HEK293T (cell line): ENCODE data around the gene INPP5E.

Experiments used
- CTCF ChIA-PET: fragments of 350-600 bp; formaldehyde crosslinking; extraction: SDS; loops from one replicate; lab custom pipeline; 2021; ENCODE audit warnings: antibody characterized with exemption, inconsistent platforms; lab: Yijun Ruan, JAX
- POLR2A ChIA-PET: fragments of 350-600 bp; formaldehyde crosslinking; extraction: SDS; loops from one replicate; lab custom pipeline; 2020; ENCODE audit warnings: antibody characterized with exemption, inconsistent platforms; lab: Yijun Ruan, JAX
- DNase-seq: peaks from one replicate; pipeline ENCODE4 v3.0.0; 2012; ENCODE audit warnings: mixed read lengths; ENCODE audit errors: extremely low spot score
- ARNT ChIP-seq: fragments of 450-650 bp; IDR thresholded peaks from 2 replicates; pipeline ENCODE4 v1.6.1; 2017; ENCODE audit warnings: mild to moderate bottlenecking
- BHLHE40 ChIP-seq: fragments of 450-650 bp; IDR thresholded peaks from 2 replicates; pipeline ENCODE4 v1.6.1; 2016; ENCODE audit warnings: mild to moderate bottlenecking, moderate library complexity, borderline replicate concordance
- CTBP1 ChIP-seq: fragments of 450-650 bp; IDR thresholded peaks from 2 replicates; pipeline ENCODE4 v1.6.1; 2016; ENCODE audit warnings: borderline replicate concordance
- ELF4 ChIP-seq: fragments of 450-650 bp; IDR thresholded peaks from 2 replicates; pipeline ENCODE4 v1.6.1; 2017; ENCODE audit warnings: antibody characterized with exemption
- FOXA1 ChIP-seq: fragments of 450-650 bp; IDR thresholded peaks from 2 replicates; pipeline ENCODE4 v1.6.1; 2016; ENCODE audit warnings: mild to moderate bottlenecking
- FOXK2 ChIP-seq: fragments of 450-650 bp; IDR thresholded peaks from 2 replicates; pipeline ENCODE4 v1.6.1; 2016; ENCODE audit warnings: mild to moderate bottlenecking
- FOXM1 ChIP-seq: fragments of 450-650 bp; IDR thresholded peaks from 2 replicates; pipeline ENCODE4 v1.6.1; 2017; ENCODE audit warnings: mild to moderate bottlenecking, borderline replicate concordance
- HDGF ChIP-seq: fragments of 450-650 bp; IDR thresholded peaks from 2 replicates; pipeline ENCODE4 v1.6.1; 2017; ENCODE audit warnings: antibody characterized with exemption, borderline replicate concordance
- L3MBTL2 ChIP-seq: fragments of 450-650 bp; conservative IDR thresholded peaks from 2 replicates; pipeline ENCODE4 v1.6.1; 2016; ENCODE audit warnings: mild to moderate bottlenecking
- LEF1 ChIP-seq: fragments of 450-650 bp; IDR thresholded peaks from 2 replicates; pipeline ENCODE4 v1.6.1; 2017; ENCODE audit warnings: mild to moderate bottlenecking, borderline replicate concordance
- NFRKB ChIP-seq: fragments of 450-650 bp; IDR thresholded peaks from 2 replicates; pipeline ENCODE4 v1.6.1; 2016; ENCODE audit warnings: mild to moderate bottlenecking, moderate library complexity
- PKNOX1 ChIP-seq: fragments of 450-650 bp; IDR thresholded peaks from 2 replicates; pipeline ENCODE4 v1.6.1; 2016
- SP1 ChIP-seq: fragments of 450-650 bp; IDR thresholded peaks from 2 replicates; pipeline ENCODE4 v1.6.1; 2017
- SUZ12 ChIP-seq: fragments of 450-650 bp; IDR thresholded peaks from 2 replicates; pipeline ENCODE4 v1.6.1; 2016; ENCODE audit warnings: mild to moderate bottlenecking
- TARDBP ChIP-seq: fragments of 450-650 bp; IDR thresholded peaks from 2 replicates; pipeline ENCODE4 v1.6.1; 2016
- ZNF384 ChIP-seq: fragments of 450-650 bp; IDR thresholded peaks from 2 replicates; pipeline ENCODE4 v1.6.1; 2016

Gene INPP5E

GRCh38 chr9:136460772-136461325, 21.2 kb upstream of the INPP5E start:
- ChIA-PET CTCF (no interaction called here), POLR2A (no interaction called here)
- no peak for TF ChIP-seq ARNT
- no peak for TF ChIP-seq SUZ12
- no peak for TF ChIP-seq ZNF384
- no peak for TF ChIP-seq NFRKB
- TF ChIP-seq BHLHE40, result no peak
- no peak for TF ChIP-seq HDGF
- TF ChIP-seq FOXK2, result no peak
- no peak for TF ChIP-seq FOXA1
- TF ChIP-seq ELF4, result no peak
- TF ChIP-seq TARDBP, result no peak
- TF ChIP-seq SP1, result no peak
- no peak for TF ChIP-seq CTBP1
- no peak for TF ChIP-seq FOXM1
- TF ChIP-seq PKNOX1, result no peak
- no peak for DNase-seq

- POLR2A ChIA-PET, result no interaction called here
- DNase-seq, result no peak
- TF ChIP-seq CTBP1 (no peak), SUZ12 (no peak), HDGF (no peak), SP1 (no peak), FOXA1 (no peak), FOXM1 (no peak), BHLHE40 (no peak), ELF4 (no peak), NFRKB (no peak), TARDBP (no peak), L3MBTL2 (no peak)
- CTCF ChIA-PET, result no interaction called here
These were observed 19.8 kb upstream of the INPP5E start for GRCh38 chr9:136459425-136459824.

GRCh38 chr9:136457326-136457725, 17.7 kb upstream of the INPP5E start:
- ChIA-PET CTCF (no interaction called here), POLR2A (no interaction called here)
- no peak for DNase-seq

GRCh38 chr9:136456258-136456657, 16.6 kb upstream of the INPP5E start:
- no peak for TF ChIP-seq ARNT
- no peak for TF ChIP-seq HDGF
- TF ChIP-seq ZNF384, result no peak
- ChIA-PET POLR2A (no interaction called here), CTCF (no interaction called here)
- no peak for DNase-seq

More at GRCh38 chr9:136457326-136457725, 17.7 kb upstream of the INPP5E start:
- TF ChIP-seq LEF1 (no peak), FOXA1 (no peak), ARNT (no peak), L3MBTL2 (no peak), PKNOX1 (no peak), CTBP1 (no peak)

- TF ChIP-seq TARDBP (no peak), LEF1 (no peak), FOXM1 (no peak)
- ChIA-PET POLR2A (no interaction called here), CTCF (no interaction called here)
- no peak for DNase-seq
These were observed 15.7 kb upstream of the INPP5E start for GRCh38 chr9:136455043-136456002.

- DNase-seq, result no peak
- CTCF ChIA-PET, result no interaction called here
- TF ChIP-seq CTBP1, result no peak
- TF ChIP-seq FOXA1, result no peak
- no peak for TF ChIP-seq PKNOX1
- no peak for TF ChIP-seq ZNF384
- TF ChIP-seq HDGF, result no peak
- TF ChIP-seq BHLHE40, result no peak
- TF ChIP-seq ARNT, result no peak
- no peak for TF ChIP-seq FOXK2
- no peak for TF ChIP-seq SUZ12
- no peak for TF ChIP-seq L3MBTL2
- no peak for TF ChIP-seq TARDBP
- no peak for TF ChIP-seq FOXM1
- TF ChIP-seq LEF1, result no peak
- no peak for TF ChIP-seq NFRKB
- TF ChIP-seq ELF4, result no peak
- TF ChIP-seq SP1, result no peak
- POLR2A ChIA-PET, result no interaction called here
These were observed 14.6 kb upstream of the INPP5E start for GRCh38 chr9:136454026-136454796.
